Astrocyte of the spinal cord (primary cell): ENCODE measurements around the gene DPRX.

Experiments
- DNase-seq: peaks from one replicate; pipeline ENCODE4 v3.0.0; 2011; ENCODE audit warnings: low read depth, low spot score
- H3K4me3 ChIP-seq: 2 replicates; pipeline ENCODE4 v1.5.1; 2011; ENCODE audit warnings: low read depth, mild to moderate bottlenecking, low read length, moderate library complexity
- CTCF ChIP-seq: IDR thresholded peaks from 2 replicates; pipeline ENCODE4 v1.5.1; 2012; ENCODE audit warnings: low read depth, mild to moderate bottlenecking, low read length, inconsistent platforms
- in situ Hi-C: cut with HindIII; loops from 2 replicates; pipeline ENCODE4 v1.10.0; 2017; ENCODE audit warnings: low sequenced_read_pairs

Gene DPRX

GRCh38 chr19:53597023-53597422, 34.8 kb upstream of the DPRX start:
- H3K4me3 ChIP-seq: no peak overlapping the region
- no peak for TF ChIP-seq CTCF
- DNase-seq: no peak
- in situ Hi-C loops: no loop called here

- H3K4me3 ChIP-seq: no peak overlapping the region
- TF ChIP-seq CTCF: no peak
- in situ Hi-C loops: no loop called here
- DNase-seq: no peak
Observed at GRCh38 chr19:53598361-53598760, 33.4 kb upstream of the DPRX start.

DNA sequence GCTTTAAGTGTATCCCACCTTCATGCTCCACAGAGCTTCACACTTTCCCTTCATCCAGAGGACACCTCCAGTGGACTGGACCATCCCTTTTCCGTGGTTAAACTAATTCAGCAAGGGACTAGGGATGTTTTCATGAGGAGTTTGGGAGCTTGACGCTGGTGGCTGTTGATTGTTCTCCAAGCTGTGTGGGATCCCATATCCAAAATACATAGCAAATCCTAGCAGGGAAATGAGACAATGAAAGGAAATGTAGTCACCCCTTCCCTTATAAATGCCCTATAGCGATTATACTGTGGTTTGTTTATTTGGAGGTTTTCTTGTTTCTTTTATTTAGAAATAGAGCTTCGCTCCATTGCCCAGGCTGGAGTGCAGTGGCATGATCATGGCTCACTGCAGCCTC, 31.6 kb upstream of the DPRX start:
- TF ChIP-seq CTCF: no peak
- no peak for DNase-seq
- H3K4me3 ChIP-seq: no peak overlapping the region
- in situ Hi-C loops: no loop called here

DNA sequence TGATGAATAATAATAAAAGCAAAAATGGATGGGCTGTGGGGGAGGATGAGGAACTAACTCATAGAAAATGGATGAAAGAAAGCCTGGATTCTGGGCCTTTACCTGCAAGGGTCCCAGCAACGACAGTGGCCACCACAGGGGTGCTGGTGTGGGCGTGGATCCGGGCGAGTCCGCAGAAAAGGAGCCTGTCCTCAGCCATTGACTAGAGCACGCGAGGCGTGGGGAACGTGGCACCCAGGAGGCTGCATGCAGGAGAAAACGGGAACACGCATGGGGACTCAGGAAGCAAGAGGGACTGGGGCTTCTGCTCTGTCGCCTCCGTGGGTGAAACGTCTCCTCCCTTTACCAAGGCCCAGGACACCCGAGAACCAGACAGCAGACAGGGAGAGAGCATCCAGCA, 25.8 kb upstream of the DPRX start:
- H3K4me3 ChIP-seq: no peak overlapping the region
- DNase-seq: no peak
- in situ Hi-C loops: no loop called here
- no peak for TF ChIP-seq CTCF

DNA sequence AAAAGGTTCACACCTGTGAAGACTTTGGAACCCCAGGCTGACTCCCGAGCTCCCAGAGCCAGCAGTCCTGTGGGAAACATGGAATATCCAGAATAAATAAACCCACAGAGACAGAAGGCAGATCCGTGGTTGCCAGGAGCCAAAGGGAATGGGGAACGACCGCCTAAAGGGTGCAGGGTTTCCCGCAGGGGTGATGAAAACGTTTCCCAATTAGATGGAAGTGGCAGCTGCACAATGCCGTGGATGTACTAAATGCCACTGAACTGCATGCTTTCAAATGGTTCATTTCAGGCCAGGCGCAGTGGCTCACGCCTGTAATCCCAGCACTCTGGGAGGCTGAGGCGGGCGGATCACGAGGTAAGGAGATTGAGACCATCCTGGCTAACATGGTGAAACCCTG, 23.4 kb upstream of the DPRX start:
- no peak for TF ChIP-seq CTCF
- in situ Hi-C loops: no loop called here
- DNase-seq: no peak
- no peak overlapping the region for H3K4me3 ChIP-seq

GRCh38 chr19:53612762-53613526, 18.9 kb upstream of the DPRX start:
- in situ Hi-C loops: no loop called here
- H3K4me3 ChIP-seq: no peak overlapping the region
- no peak for DNase-seq
- no peak for TF ChIP-seq CTCF
